GM19324 (cell line): Measurements from ENCODE around the gene ELOA.
A peak's percentile ranks its signal among the peaks of the same experiment; 100 is the strongest.
"Not testable (repeated sequence)": the region's sequence is repeated elsewhere in the genome, so short reads cannot be mapped to it uniquely, and the experiment has no call there.

Source experiments
- ATAC-seq: cut with Tn5 transposase; IDR thresholded peaks from one replicate; pipeline ENCODE4 v1.9.1; 2021; ENCODE audit warnings: mild to moderate bottlenecking, moderate library complexity; ENCODE audit not compliant: unreplicated experiment, low FRiP score

Gene ELOA

GRCh38 chr1:23732363-23733224 lies 10.7 kb upstream of the ELOA start:
- no peak for ATAC-seq

DNA sequence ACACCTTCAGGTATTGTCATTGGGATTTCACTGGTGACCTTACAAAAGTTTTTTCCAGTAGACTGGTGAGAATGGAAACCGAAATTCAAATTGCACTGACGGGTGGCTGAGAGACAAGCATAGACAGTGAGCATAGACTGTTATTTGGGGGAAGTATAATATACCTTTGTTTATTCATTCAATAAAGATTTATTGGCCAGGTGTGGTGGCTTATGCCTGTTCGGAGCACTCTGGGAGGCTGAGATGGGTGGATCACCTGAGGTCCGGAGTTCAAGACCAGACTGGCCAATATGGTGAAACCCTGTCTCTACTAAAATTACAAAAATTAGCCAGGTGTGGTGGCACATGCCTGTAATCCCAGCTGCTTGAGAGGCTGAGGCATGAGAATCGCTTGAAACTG lies 10.0 kb upstream of the ELOA start:
- not testable (repeated sequence) for ATAC-seq

DNA sequence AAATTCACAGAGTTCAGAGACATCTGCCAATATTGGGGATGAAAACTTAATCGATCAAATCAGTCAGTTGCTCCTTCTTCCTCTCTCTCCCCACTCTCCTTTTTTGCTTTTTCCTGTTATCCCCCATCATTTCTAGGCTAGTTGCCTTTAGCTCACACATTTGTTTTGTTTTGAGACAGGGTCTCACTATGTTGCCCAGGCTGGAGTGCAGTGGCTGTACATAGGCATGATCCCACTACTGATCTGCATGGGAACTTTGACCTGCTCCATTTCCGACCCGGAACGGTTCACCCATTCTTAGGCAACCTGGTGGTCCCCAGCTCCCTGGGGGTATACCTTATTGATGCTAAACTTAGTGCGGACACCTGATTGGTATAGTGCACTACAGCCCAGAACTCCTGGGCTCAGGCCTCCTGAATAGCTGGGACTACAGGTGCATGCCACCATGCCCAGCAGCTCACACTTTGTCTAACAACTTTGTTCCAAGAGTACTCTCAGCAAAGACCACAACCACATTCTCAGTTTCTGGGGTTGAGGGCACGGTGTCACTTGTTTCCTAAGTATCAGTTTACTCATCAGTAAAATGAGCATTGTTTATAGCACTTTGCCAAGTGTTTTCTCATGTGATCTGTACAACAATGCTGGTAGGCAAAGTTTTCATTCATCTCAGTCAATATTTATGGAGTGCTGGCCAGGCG lies 6.7 kb upstream of the ELOA start:
- ATAC-seq = no peak

DNA sequence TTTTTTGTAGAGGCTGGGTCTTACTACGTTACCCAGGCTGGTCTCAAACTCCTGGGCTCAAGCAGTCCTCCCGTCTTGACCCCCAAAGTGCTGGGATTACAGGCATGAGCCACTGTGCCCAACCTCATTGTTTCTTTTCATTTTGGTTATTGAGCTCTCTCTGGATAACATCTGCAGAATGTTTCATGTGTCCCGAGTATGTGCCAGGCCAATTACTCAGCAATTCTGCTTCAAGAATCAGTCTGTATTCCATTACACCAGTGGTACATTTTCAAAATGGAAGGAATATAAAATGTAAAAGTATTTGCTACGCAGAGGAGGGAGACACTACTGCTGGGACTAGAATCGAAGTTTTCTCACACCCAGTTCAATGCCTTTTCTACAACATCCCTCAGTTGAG lies 1.7 kb upstream of the ELOA start:
- ATAC-seq = no peak

- no peak for ATAC-seq
These were observed 493 bp upstream of the ELOA start for GRCh38 chr1:23742670-23743286.

- no peak for ATAC-seq
These were observed 2.2 kb downstream of the ELOA start for GRCh38 chr1:23745515-23745914.

GRCh38 chr1:23748016-23748415 lies 4.7 kb downstream of the ELOA start:
- no peak for ATAC-seq

- ATAC-seq = no peak
These were observed 8.0 kb downstream of the ELOA start for GRCh38 chr1:23751050-23751814.

DNA sequence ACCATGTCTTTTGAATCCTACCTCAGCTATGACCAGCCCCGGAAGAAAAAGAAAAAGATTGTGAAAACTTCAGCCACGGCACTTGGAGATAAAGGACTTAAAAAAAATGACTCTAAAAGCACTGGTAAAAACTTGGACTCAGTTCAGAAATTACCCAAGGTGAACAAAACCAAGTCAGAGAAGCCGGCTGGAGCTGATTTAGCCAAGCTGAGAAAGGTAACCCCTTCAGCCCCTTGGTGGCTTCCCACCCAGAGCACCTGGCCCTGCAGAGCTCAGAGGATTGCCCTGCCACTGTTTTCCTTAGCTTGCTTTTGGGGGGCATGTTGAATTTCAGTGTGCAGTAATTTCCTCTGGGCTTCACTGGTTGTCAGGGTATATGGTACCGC lies 8.5 kb downstream of the ELOA start:
- ATAC-seq = no peak

GRCh38 chr1:23752909-23753308 lies 9.6 kb downstream of the ELOA start:
- ATAC-seq = no peak

- no peak for ATAC-seq
These were observed 13.4 kb downstream of the ELOA start for GRCh38 chr1:23756676-23757075.

GRCh38 chr1:23757812-23758211 lies 14.5 kb downstream of the ELOA start:
- ATAC-seq = no peak

DNA sequence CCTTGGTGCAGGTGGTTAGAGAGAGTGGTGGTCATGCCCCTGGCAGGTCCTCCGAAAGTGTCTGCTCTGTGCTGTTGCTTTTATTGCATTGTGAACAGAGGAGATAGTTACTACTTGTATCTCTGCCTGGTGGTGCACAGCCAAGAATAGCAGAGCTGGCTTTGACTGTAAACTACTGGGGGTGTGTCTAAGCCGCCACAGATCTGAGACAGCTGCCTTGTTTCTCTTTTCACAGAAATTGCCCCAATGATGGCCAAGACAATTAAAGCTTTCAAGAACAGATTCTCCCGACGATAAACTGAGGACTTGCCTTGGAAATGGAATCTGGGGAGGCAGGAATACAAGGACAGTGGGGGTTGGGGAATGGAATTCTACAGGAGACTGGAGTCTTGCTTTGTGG lies 16.0 kb downstream of the ELOA start:
- no peak for ATAC-seq

DNA sequence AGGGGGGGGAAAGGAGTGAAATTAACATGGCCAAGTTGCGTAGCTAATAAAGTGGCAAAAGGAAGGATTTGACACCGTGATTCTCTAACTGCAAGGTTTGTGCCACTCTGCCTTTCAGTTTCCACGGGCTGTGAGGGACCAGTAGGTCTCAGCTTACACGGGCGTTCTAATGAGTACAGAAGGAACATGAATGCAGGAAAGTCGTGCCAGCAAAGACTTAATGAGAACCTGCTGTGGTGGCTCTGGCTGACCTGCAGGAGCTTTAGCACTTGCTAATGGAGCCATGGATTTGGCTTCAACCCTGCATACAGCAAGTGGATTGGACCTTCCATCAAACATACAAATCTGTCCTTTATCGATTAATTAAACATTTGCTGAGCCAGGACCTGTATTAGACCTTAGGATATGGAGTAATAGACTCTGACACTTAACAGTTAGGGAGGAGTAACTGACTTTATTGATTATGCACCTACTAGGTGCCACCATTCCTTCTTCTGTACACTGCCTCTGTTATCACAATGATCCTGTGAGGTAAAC lies 19.8 kb downstream of the ELOA start:
- ATAC-seq = no peak

DNA sequence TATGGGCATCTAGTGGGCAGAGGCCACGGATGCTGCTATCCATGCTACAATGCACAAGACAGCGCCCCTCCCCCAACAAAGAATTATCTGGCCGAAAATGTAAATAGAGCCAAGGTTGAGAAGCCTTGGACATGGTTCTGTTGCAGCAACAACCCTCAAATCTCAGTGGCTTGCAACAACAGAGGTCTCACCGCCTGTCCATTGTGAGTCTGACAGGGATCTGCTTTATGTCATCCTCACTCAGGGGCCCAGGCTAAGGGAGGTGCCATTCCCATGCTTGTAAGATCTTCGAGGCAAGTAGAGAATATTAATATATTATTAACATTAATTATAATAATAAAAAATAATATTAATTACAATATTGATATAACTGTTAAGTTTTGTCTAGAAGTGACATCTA lies 25.5 kb downstream of the ELOA start:
- ATAC-seq = no peak

DNA sequence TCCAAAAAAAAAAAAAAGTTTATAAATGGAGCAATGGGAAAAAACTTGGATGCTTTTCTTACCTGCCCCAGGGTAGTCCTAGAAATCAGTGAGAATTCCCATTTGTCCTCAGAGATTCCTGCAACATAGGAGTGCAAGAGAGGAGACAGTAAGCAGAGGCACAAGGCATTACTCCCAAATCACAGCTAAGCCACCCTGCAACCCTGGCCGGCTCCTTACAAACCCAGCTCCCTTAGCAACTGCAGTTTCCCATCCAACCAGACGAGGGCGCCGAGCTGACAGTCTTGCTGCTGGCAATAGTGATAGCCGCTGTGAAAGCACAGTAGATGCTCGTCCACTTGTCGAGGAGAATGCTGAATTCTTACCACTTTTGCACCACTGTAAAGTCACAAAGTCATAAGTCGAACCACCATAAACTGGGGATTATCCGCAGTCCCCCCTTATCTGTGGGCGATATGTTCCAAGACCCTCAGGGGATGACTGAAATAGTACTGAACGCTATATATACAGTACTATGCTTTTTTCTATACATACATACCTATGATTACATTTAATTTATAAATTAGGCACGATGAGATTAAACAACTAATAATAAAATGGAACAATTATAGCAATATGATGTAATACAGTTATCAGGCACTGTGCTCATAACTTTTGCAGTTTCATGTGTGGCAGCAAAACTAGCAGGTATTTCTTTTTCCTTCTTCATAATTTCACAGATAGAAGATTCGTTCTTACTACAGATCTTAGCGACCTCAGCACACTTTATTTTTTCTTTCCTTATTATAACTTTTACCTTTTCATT lies 29.0 kb downstream of the ELOA start:
- ATAC-seq = peak; percentile 56

DNA sequence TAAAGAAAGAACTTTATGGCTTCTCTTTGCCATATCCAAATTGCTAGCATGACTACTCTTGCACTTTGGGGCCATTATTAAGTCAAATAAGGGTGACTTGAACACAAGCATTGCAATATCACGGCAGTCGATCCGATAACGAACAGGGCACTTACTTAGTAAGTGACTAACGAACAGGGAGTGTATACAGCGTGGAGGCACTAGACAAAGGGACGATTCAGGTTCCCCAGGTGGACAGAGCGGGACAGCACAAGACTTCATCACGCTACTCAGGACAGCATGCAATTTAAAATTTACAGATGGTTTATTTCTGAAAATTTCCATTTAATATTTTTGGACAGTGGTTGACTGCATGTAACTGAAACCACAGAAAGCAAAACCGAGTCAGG lies 29.6 kb downstream of the ELOA start:
- ATAC-seq = no peak

GRCh38 chr1:23774174-23774880 lies 31.1 kb downstream of the ELOA start:
- ATAC-seq = no peak

DNA sequence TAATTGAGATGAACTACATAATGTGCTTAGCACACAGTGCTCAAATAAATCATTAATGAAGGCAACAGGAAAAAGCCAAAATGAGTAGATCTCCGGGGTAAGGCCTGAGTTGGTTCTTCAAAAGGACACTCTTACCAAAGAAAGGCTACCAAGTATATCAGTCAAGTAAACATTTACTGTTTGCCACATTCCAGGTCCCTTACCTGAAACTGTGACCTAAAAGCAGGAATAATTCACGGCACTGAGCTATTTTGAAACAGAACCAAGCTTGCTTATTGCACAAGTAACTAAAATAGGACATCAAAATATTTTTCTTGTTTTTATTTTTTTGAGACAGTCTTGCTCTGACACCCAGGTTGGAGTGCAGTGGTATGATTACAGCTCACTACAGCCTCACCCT lies 32.9 kb downstream of the ELOA start:
- no peak for ATAC-seq
